Cardiac septum (tissue), 1 donor: ENCODE results near the gene BTBD2. TPM values are rescaled to one million over a fixed set of nuclear protein-coding genes. Genes with fewer than 3 reads are reported as not detected.
A peak's percentile ranks its signal among the peaks of the same experiment; 100 is the strongest.

Experiments used
- DNase-seq: peaks from one replicate; pipeline ENCODE4 v3.0.0-alpha.2; 2020; ENCODE audit warnings: low spot score
- intact Hi-C: fragments of 100-400 bp; cut with DNase I; formaldehyde crosslinking; loops from one replicate; pipeline ENCODE4 v1.14.0; 2022
- long read RNA-seq: library from polyadenylated mRNA; unstranded; transcript quantifications from one replicate; pipeline ENCODE4 v2.0.0, GENCODE V29; 2021
- total RNA-seq: library from RNA; stranded (reverse); fragmentation: NEBNext Ultra II Directional; extraction: Animal tissue kit (Norgen Biotek cat#: 25700); gene quantifications from one replicate; pipeline ENCODE4 v1.2.1, GENCODE V29; 2021
- donor health status: DM: no; HTN: no; CAD: no.

Gene BTBD2
- 60.5 TPM for total RNA-seq
- long read RNA-seq, transcript BTBD2-201 (9 exons, 2,649 nt): major isoform, 54 of 118 reads
- long read RNA-seq, partial matches to known transcripts: 31 of 118 reads
- long read RNA-seq, other reads (novel, unspliced or antisense): 32 of 118 reads

- intact Hi-C loops: loop anchor here (5.0 kb wide), 1 partner anchor 88 kb away; no protein-coding TSS in a partner anchor
- no peak for DNase-seq
Observed at GRCh38 chr19:2015608-2015950, at the start of gene BTBD2. Gene BTBD2, minus strand, starts transcription at chr19:2015714. Its CDS starts 11 bp downstream, at chr19:2015703.

GRCh38 chr19:2064788-2065524 is 49.4 kb upstream of the BTBD2 start:
- intact Hi-C loops: loop anchor here (2.0 kb wide), 1 partner anchor 16 kb away; no protein-coding TSS in a partner anchor
- peak; percentile 85 for DNase-seq

GRCh38 chr19:2064395-2064787 is 48.9 kb upstream of the BTBD2 start:
- intact Hi-C loops: loop anchor here (2.0 kb wide), 1 partner anchor 16 kb away; no protein-coding TSS in a partner anchor
- DNase-seq: no peak

GRCh38 chr19:2063824-2064223 is 48.3 kb upstream of the BTBD2 start:
- no peak for DNase-seq
- intact Hi-C loops: loop anchor here (2.0 kb wide), 1 partner anchor 15 kb away; no protein-coding TSS in a partner anchor

- DNase-seq: no peak
- intact Hi-C loops: no loop called here
Observed at GRCh38 chr19:2062770-2063169, 47.3 kb upstream of the BTBD2 start.

GRCh38 chr19:2062389-2062729 is 46.8 kb upstream of the BTBD2 start:
- intact Hi-C loops: no loop called here
- no peak for DNase-seq

- intact Hi-C loops: loop anchor here (2.0 kb wide), 1 partner anchor 29 kb away; no protein-coding TSS in a partner anchor
- peak; percentile 99 for DNase-seq
Observed at GRCh38 chr19:2061495-2062388, 46.2 kb upstream of the BTBD2 start.

GRCh38 chr19:2060884-2061494 is 45.5 kb upstream of the BTBD2 start:
- intact Hi-C loops: loop anchor here (2.0 kb wide), 1 partner anchor 28 kb away; no protein-coding TSS in a partner anchor
- DNase-seq: peak; percentile 88

- intact Hi-C loops: loop anchor here (2.0 kb wide), 1 partner anchor 27 kb away; no protein-coding TSS in a partner anchor
- DNase-seq: no peak
Observed at GRCh38 chr19:2059422-2060201, 44.1 kb upstream of the BTBD2 start.

- DNase-seq: no peak
- intact Hi-C loops: no loop called here
Observed at GRCh38 chr19:2058570-2059421, 43.3 kb upstream of the BTBD2 start.

GRCh38 chr19:2057484-2058469 is 42.3 kb upstream of the BTBD2 start:
- intact Hi-C loops: no loop called here
- DNase-seq: no peak

GRCh38 chr19:2056837-2057192 is 41.3 kb upstream of the BTBD2 start:
- no peak for DNase-seq
- intact Hi-C loops: no loop called here

- peak; percentile 90 for DNase-seq
- intact Hi-C loops: no loop called here
Observed at GRCh38 chr19:2055931-2056836, 40.7 kb upstream of the BTBD2 start.

- intact Hi-C loops: no loop called here
- no peak for DNase-seq
Observed at GRCh38 chr19:2054763-2055162, 39.2 kb upstream of the BTBD2 start.

GRCh38 chr19:2053601-2054389 is 38.3 kb upstream of the BTBD2 start:
- no peak for DNase-seq
- intact Hi-C loops: no loop called here
